Measurements from ENCODE around the gene LIN28A. TPM values are rescaled to one million over a fixed set of nuclear protein-coding genes. Genes with fewer than 3 reads are reported as not detected.

Gene LIN28A
- total RNA-seq, 1 donor from 2014 or later, result not detected

DNA sequence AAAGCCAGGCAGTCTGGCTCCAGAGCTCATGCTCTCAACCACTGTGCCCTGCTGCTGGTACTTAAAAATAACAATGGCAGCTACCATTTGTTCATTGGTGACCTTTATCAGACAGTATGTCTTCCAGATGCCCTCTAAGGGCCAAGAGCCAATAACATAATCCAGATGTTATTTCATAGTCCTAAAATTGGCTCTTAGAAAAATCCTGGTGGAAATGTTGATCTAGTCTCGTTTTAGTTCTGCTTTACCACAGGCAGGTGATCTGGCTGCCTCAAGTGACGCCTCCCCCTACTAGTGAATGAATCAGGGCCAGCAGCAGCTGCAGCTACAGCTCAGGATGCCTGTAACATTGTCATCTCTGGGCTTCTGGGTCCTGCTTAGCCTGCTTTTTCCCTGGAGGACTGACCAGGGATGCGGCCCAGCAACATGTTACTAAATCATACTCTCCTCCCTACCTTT is 49.0 kb downstream of the LIN28A start:
- ChIA-PET CTCF (no interaction called here), POLR2A (interaction anchor here (0.5 to 1.7 kb wide), 2 partner anchors 12 to 1531 kb away, joined by 3 to 6 read pairs; partner anchors contain the start of gene HMGN2)
- DNase-seq, result no peak
- no peak overlapping the region for H3K4me3 Mint-ChIP-seq
- ATAC-seq (ENCODE audit: low read depth), result no peak
- H3K27ac Mint-ChIP-seq, result no peak overlapping the region
- H3K9me3 Mint-ChIP-seq, result no peaks in the 10 kb centered on the region
- no peaks in the 10 kb centered on the region for H3K4me1 Mint-ChIP-seq
- intact Hi-C loops (cut with micrococcal nuclease), result no loop called here
- TF ChIP-seq, protein P1, sequence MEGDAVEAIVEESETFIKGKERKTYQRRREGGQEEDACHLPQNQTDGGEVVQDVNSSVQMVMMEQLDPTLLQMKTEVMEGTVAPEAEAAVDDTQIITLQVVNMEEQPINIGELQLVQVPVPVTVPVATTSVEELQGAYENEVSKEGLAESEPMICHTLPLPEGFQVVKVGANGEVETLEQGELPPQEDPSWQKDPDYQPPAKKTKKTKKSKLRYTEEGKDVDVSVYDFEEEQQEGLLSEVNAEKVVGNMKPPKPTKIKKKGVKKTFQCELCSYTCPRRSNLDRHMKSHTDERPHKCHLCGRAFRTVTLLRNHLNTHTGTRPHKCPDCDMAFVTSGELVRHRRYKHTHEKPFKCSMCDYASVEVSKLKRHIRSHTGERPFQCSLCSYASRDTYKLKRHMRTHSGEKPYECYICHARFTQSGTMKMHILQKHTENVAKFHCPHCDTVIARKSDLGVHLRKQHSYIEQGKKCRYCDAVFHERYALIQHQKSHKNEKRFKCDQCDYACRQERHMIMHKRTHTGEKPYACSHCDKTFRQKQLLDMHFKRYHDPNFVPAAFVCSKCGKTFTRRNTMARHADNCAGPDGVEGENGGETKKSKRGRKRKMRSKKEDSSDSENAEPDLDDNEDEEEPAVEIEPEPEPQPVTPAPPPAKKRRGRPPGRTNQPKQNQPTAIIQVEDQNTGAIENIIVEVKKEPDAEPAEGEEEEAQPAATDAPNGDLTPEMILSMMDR (IDR thresholded peaks at IDR 0.05), result no peak
- H3K27me3 Mint-ChIP-seq, result no peaks in the 10 kb centered on the region
- peaks cover 76% of the 10 kb centered on the region for H3K36me3 Mint-ChIP-seq (ENCODE audit: low read depth)

DNA sequence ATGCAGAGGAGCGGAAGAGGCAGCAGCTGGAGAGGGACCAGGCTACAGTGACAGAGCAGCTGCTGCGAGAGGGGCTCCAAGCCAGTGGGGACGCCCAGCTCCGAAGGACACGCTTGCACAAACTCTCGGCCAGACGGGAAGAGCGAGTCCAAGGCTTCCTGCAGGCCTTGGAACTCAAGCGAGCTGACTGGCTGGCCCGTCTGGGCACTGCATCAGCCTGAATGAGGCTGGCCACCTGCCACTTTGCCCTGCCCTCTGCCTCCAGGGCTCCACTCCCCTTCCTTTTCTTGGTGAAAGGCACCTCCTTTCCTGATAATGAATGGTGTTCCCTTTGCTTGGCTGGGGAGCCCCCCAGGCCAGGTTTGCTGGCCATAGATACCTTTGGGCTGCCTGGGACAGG is 58.3 kb downstream of the LIN28A start:
- H3K36me3 Mint-ChIP-seq (ENCODE audit: low read depth), result peaks cover 68% of the 10 kb centered on the region
- H3K4me1 Mint-ChIP-seq, result peaks cover 31% of the 10 kb centered on the region
- no peak overlapping the region for H3K27ac Mint-ChIP-seq
- intact Hi-C loops (cut with micrococcal nuclease), result no loop called here
- ChIA-PET POLR2A (interaction anchor here (2.1 kb wide), 1 partner anchor 32 kb away, joined by 8 read pairs; no protein-coding TSS in a partner anchor), CTCF (no interaction called here)
- no peak overlapping the region for H3K4me3 Mint-ChIP-seq
- H3K9me3 Mint-ChIP-seq, result no peaks in the 10 kb centered on the region
- H3K27me3 Mint-ChIP-seq, result no peaks in the 10 kb centered on the region
- TF ChIP-seq, protein P1 (IDR thresholded peaks at IDR 0.05), result no peak
- no peak for DNase-seq
- no peak for ATAC-seq (ENCODE audit: low read depth)

DNA sequence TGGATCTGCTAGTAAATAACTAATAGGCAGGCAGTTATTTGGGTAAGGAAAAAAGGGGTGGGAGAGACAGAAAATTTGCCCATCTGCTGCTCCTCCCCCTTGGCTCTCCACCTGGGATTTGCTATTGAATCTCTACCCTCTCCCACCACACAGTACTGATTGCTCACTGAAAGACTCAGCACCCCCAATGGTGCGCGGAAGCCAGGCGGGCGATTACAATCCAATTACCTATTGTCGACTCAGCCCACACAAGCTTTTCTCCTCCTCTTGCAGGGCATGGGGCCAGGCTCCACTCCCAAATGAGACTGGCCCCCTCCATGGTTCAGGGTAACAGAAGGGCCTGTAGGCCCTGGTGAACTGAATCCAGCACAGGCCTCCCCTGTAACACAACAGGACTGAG is 58.9 kb downstream of the LIN28A start:
- Mint-ChIP-seq H3K4me3 (no peak overlapping the region), H3K9me3 (no peaks in the 10 kb centered on the region), H3K27ac (no peak overlapping the region), H3K36me3 (ENCODE audit: low read depth) (peaks cover 69% of the 10 kb centered on the region), H3K27me3 (no peaks in the 10 kb centered on the region), H3K4me1 (peaks cover 37% of the 10 kb centered on the region)
- CTCF ChIA-PET, result interaction anchor here (1.1 to 2.0 kb wide), 2 partner anchors 37 to 46 kb away, joined by 3 to 9 read pairs; partner anchors contain the start of gene DHDDS
- intact Hi-C loops (cut with micrococcal nuclease), result no loop called here
- ATAC-seq (ENCODE audit: low read depth) (no peak), DNase-seq (no peak)
- POLR2A ChIA-PET, result interaction anchor here (2.1 to 3.1 kb wide), 2 partner anchors 31 to 72 kb away, joined by 8 to 20 read pairs; no protein-coding TSS in a partner anchor
- TF ChIP-seq, protein P1 (IDR thresholded peaks at IDR 0.05), result no peak

DNA sequence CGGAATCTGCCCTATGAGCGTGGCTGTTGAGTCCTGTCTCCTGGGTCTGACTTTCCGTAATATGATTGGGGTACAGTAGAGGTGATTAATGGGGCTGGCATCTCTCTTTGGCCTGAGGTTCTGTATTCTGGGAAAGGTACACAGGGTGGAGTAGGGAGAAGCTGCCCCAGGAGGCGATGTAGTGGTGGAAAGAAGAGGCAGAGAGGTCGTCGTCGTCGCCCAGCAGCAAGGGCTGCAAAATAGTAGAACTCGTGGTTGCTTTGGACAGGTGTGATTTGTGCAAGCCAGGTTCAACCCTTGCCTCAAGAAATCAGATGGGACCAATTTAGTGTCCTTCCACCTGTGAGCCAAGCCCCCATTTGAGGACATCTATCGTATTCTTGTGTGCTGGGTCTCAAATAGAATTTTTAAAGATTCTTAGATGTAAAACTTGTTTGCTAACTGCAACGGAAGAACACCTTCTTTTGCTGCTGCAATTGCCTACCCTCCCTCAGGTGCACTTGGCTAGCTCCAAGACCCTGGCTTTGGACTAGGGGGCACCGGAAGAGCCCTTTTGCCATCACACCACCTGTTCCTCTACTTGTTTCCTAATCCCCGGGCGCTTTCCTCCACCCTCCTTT is 60.4 kb downstream of the LIN28A start:
- ChIA-PET POLR2A (interaction anchor here (0.6 to 3.1 kb wide), 14 partner anchors 29 to 475 kb away, joined by 3 to 47 read pairs (median 4); partner anchors contain the start of genes DHDDS, GPN2 and PIGV), CTCF (interaction anchor here (1.0 to 2.0 kb wide), 2 partner anchors 12 to 38 kb away, joined by 4 to 9 read pairs; partner anchors contain the start of gene DHDDS)
- no peaks in the 10 kb centered on the region for H3K9me3 Mint-ChIP-seq
- peak overlapping the region; percentile 80 for H3K27ac Mint-ChIP-seq
- peak overlapping the region; percentile 94 for H3K4me3 Mint-ChIP-seq
- peaks cover 45% of the 10 kb centered on the region for H3K4me1 Mint-ChIP-seq
- TF ChIP-seq, protein P1 (IDR thresholded peaks at IDR 0.05), result no peak
- no peaks in the 10 kb centered on the region for H3K27me3 Mint-ChIP-seq
- ATAC-seq (ENCODE audit: low read depth) (no peak), DNase-seq (no peak)
- intact Hi-C loops (cut with micrococcal nuclease), result loop anchor here (5.0 kb wide), 1 partner anchor 184 kb away; no protein-coding TSS in a partner anchor
- peaks cover 64% of the 10 kb centered on the region for H3K36me3 Mint-ChIP-seq (ENCODE audit: low read depth)
